Lower leg skin (tissue), 3 donors: Measurements from ENCODE around the gene PLCD3.

Experiments used
- CTCF ChIP-seq, 3 donors: fragments of 450-650 bp; IDR thresholded peaks; one replicate each; pipeline ENCODE4 v1.5.1; 2016; ENCODE audit warnings: antibody characterized with exemption in 3 of 3, mild to moderate bottlenecking in 3 of 3, moderate library complexity in 2 of 3
- POLR2A ChIP-seq, 2 donors: fragments of 450-650 bp; IDR thresholded peaks; one replicate each; pipeline ENCODE4 v1.6.1; 2016 to 2017; ENCODE audit warnings: antibody characterized with exemption in 2 of 2, mild to moderate bottlenecking in 1 of 2, moderate library complexity in 1 of 2

- no peak for TF ChIP-seq CTCF (IDR thresholded peaks at IDR 0.05)
- no peak for TF ChIP-seq POLR2A (IDR thresholded peaks at IDR 0.05)
Observed at GRCh38 chr17:45172232-45172540, 39.9 kb upstream of the PLCD3 start.
